HG03460 (cell line): ENCODE results near the gene ANKRD11.
A peak's percentile ranks its signal among the peaks of the same experiment; 100 is the strongest.
"Not testable (repeated sequence)": the region's sequence is repeated elsewhere in the genome, so short reads cannot be mapped to it uniquely, and the experiment has no call there.

ENCODE experiments used
- ATAC-seq: cut with Tn5 transposase; IDR thresholded peaks from one replicate; pipeline ENCODE4 v1.9.1; 2021; ENCODE audit not compliant: unreplicated experiment

The ANKRD11 gene

DNA sequence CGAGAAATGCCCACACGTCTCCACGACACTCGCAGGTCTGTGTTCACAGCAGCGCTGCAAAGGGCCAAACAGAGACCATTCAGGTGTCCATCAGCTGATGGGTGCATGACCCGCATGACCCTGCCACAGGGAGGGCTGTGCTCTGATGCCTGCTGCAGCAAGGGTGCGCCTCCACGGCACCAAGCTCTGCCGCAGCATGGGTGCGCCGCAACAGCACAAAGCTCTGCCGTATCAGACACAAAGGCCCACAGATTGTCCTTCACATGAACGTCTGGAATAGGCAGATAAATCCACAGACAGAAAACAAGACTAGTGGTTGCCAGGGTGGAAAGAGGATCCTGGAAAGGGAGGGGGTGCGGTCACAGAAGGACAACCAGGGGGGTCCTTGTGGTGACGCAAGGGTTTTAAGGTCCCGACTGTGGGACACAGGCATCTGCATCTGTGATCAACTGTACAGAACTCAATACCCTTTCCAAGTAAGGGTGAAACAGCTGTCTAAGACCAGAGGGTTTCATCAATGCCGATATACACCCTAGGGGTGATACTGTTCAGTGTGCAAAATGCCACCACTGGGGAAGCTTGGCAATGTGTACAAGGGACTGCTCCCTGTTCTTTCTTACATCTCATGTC is 121.0 kb downstream of the ANKRD11 start:
- no peak for ATAC-seq

DNA sequence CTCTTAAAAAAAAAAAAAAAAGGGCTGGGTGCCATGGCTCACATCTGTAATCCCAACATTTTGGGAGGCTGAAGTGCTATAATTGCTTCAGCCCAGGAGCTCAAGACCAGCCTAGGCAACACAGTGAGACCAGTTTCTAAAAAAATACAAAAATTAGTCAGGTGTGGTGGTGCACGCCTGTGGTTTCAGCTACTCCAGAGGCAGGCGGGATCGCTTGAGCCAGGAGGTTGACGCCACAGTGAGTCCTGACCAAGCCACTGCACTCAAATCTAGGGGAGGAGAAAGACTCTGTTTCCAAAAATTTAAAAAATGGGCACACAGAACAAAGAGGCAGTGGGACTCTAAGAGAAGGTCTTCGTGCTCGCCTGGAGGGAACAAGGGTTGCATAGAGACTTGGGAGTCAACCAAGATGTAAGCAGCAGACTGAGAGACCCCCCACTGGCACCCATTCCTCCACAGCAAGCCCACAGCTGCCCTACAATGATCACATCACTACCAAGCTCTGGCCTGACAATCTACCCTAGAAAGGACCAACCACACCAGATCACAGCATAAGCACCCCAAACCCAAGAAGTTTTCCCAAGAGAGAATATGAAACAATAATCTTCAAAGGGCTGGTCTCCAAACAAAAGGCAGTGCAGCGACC is 121.6 kb downstream of the ANKRD11 start:
- no peak for ATAC-seq

DNA sequence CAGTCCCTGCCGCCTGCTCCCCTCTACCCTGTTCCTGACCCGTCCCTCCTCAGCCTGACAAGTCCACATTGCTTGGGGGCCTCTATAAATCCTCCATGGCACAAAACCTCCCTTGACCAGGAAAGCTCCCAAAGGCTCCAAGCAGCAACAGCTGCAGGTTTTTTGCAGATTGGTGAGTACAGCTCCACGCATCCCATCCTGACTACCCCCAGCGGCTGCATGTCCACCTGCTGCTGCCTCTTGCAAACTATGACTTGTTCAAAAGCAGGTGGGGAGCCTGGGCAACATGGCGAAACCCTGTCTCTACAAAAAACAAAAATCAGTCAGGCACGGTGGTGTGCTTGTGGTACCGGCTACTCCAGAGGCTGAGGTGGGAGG is 122.8 kb downstream of the ANKRD11 start:
- ATAC-seq, result no peak

DNA sequence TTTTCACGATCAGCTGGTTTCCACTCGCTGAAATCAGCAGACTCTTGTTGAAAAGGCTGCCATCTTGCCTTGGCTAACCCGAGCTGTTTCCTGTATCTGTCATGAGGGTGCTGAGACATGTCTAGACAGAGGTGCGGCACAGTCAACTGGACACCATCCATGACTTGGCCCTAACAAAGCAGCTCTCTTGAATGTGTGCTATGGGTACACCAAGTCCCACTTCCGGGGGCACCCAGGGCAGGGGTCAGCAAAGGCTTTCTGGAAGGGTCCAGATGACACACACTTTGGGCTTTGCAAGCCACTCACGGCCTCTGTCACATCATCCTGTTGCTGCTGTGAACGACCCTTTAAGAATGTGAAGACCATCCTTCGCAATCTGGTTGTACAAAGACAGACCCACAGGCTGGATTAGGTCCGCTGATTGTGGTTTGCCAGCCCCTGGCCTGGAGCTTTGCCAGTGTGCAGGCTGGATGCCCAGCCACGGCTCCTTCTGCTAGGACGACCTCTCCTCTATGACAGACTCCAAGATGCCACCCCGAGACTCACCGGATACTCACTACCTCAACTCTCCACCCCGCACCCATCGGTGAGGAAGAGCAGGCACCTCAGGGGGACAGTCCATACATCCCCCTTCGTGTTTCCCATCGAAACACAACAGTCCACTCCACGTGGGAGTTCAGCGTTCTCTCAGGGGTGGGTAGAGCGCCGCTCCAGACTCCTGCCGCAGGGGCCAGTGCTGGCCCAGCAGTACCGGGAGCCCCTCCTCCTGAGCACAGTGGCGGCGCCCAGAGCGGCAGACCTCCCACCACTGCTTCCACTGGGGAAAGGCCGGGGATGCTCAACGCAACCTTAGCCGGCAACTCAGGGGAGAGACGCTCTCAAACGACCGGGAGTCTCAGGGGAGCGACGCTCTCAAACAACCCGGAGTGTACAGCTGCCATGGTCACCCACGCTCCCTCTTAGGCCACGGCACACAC is 123.5 kb downstream of the ANKRD11 start:
- ATAC-seq, result no peak

DNA sequence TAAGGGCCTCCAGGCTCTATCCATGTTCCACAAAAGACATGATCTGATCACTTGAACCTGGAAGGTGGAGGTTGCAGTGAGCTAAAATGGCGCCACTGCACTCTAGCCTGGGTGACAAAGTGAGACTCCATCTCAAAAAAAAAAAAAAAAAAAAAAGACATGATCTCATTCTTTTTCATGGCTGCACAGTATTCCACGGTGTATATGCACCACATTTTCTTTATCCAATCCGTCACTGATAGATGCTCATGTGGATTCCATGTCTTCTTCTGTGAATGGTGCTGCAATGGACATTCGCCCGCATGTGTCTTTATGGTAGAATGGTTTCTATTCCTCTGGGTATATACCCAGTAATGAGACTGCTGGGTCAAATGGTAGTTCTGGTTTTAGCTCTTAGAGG is 124.4 kb downstream of the ANKRD11 start:
- no peak for ATAC-seq

DNA sequence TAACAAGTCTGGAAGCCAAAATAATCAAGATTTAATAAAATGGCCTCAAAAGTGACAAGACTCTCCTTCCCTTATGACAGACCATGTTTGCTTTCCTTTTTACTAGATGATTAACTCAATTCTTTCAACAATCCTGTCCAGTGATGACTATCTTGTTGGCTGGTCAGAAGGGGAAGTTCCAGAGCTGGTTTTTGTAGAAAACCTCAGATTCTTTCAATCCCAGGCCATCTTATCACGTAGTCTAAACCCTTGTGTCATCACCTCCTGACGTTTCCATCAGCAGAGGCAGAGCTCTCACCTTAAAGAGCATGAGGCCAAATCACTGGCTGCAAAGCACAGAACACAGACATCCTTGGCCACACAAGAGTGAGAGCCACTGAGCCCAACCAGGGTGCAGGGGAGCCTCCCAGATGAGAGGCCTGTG is 125.3 kb downstream of the ANKRD11 start:
- no peak for ATAC-seq

DNA sequence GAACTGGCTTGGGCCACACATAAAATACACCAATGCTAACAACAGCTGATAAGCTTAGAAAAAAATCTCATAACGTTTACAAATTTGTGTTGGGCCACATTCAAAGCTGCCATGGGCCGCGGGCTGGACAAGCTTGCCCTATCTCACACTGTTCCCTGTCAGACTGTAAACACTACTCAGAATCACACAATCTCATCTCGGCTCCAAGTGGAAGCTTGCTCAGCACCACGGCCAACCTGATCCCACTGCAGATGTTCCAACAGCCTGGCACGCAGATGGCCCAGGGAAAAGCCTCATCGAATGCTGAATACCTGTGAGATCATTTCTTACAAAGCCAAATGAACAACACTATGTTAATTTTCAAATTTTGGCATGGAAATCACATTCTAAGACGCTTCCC is 125.8 kb downstream of the ANKRD11 start:
- no peak for ATAC-seq

DNA sequence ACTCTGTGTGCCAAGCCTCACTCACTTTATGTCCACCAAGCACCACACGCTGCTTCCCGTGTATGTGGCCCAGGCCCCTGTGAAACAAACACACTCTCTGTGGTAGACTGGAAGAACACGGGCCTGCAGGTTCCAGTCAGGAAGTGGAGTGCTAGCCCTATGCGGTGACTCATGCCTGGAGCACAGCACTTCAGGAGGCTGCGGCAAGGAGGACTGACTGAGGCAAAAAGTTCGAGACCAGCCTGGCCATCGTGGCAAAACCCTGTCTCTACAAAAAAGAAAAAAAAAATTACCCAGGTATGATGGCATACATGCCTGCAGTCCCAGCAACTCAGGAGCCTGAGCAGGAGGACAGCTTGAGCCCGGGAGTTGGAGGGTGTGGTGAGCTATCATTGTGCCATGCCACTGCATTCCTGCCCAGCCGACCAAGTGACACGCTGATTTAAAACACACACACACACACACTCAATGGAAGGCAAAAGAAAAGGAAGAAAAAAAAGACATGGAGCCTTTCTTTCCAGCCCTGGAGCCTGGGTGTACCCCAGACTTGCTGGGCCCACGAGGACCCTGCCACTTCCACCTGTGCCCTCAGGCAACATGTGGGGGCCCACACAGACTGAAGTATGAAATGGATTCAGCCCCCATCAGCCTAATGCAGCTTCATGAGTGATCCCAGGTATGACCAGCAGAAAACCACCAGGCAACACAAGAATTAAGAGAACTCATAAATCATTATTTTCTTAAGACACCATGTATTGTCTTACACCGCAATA is 126.6 kb downstream of the ANKRD11 start:
- ATAC-seq, result no peak

DNA sequence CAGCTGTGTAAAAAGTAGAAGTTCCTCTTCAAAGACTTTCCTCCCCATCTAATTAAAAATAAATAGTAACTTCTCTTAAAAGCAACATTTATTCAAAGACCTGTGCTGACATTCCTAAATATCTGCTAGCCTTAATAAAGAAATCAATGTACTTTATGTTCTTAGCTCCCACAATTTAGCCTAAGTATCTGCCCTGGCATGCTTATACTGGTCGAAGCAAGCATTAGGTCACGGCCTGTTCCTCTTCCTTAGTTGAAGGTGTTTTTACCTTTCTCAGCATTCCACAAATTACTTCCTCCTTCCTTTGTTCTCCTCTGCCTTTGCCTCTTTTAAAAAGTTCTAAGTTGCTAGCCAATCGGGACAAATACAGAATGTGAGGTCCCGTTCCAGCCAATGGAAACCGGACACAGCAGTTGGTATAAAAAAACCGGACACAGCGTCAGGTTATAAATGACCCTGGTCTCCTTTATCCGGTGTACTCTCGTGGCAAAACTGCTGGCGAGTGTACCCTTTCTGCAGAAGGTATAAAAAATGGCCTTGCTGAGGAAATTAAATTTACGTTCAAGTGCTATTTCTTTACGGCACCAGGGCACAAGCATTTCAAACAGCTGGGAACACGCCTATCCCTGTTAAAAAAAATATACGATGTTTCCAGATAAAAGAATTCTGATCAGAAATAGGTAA is 127.7 kb downstream of the ANKRD11 start:
- ATAC-seq, result not testable (repeated sequence)

DNA sequence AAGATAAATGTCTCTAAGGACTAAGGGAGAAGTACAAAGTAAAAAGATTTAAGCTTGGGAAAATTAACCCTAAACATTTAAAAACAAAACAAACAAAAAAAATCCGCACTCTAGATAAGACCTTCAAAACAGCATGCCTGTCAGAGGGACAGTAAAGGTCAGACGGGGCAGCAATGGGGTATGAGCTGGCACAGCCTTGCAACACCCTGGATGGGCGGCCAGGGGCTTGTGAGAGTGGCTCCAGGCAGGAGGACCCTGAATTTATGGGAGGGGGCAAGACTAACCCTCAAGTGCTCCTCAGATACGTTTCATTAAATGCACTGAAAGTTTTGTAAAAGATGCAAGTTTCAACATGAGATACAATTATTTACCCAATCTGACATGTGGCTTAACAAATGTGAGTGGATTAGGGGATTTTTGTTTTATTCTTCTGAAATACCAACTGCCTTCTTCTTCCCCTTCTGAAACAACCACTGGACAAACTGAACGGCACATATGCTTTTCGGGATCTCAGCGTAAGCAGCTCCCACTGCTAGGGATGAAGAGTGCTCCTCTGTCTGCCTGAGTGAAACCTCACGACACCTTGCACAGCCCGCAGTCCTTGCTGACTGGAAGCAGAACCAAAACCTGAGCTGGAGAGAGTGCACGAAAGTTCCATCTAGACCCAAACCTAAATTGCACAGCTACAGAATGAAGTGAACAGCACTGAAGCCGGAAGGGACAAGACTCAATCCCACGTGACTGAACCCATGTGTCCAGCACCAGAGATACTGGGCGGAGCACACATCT is 128.4 kb downstream of the ANKRD11 start:
- ATAC-seq, result peak; percentile 54

DNA sequence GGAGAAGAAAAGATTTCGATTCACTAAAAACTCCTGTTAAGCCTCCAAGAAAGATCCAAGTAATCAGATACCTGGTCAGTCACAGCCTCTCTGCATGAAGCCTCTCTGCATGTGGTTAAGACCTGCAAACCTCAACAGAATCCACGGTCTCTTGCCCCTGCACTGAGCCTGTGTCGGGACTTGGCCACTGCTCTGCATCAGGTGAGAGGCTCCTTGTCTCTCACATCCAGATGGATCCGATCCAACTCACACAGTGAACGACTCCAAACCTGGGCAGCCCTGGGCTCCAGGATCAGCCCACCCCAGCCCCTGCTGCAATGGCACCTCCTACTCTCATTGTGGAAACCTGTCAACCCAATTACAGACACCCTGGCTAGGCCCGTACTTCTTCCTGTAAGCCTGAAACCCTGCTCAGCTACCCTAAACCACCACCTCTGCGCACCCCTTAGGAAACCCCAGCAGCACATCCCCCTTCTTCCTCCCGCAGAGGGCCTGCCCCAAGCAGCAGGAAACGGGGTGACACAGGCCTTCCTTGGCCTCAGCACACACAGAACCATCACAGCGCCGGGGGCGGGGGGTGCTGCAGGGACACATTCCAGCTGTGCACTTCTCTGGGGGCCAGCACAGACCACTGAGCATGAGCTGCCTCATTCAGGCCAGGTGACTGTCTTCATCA is 129.5 kb downstream of the ANKRD11 start:
- peak; percentile 58 for ATAC-seq

DNA sequence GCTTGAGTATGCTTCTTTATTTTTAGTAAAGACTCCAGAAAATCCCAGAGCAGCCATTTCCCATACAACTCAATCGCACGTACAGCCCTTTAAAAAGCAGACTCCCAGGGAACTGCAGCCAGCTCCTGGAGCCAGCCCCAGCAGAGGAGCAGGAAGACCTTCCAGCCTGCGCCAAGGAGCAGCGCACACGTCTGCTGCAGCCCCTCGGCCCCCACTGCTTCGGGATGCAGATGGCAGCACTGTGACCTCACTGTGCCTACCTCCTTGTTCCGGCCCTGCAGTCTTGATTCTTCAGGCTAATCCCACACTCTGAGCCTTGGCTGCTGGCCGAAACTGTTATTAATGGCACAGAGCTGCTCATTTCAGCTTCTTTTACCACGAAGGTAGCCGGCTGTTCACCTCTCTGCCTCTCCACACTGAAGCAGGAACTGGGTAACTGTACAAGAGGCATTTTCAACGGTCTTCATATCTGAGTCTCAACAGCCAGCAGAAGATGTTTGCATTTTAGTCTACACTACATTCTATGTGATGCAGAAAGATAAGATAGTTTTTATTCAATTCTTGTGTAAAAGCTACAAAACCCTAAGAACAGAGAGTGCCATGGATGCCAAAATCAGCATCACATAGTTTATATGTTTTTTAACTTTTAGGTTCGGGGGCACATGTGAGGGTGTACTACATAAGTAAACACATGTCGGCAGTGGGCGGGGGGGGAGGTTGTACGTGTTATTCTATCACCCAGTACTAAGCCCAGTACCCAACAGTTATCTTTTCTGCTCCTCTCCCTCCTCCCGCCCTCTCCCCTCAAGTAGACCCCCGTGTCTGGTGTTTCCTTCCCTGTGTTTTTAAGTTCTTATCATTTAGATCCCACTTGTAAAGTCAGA is 130.9 kb downstream of the ANKRD11 start:
- no peak for ATAC-seq

DNA sequence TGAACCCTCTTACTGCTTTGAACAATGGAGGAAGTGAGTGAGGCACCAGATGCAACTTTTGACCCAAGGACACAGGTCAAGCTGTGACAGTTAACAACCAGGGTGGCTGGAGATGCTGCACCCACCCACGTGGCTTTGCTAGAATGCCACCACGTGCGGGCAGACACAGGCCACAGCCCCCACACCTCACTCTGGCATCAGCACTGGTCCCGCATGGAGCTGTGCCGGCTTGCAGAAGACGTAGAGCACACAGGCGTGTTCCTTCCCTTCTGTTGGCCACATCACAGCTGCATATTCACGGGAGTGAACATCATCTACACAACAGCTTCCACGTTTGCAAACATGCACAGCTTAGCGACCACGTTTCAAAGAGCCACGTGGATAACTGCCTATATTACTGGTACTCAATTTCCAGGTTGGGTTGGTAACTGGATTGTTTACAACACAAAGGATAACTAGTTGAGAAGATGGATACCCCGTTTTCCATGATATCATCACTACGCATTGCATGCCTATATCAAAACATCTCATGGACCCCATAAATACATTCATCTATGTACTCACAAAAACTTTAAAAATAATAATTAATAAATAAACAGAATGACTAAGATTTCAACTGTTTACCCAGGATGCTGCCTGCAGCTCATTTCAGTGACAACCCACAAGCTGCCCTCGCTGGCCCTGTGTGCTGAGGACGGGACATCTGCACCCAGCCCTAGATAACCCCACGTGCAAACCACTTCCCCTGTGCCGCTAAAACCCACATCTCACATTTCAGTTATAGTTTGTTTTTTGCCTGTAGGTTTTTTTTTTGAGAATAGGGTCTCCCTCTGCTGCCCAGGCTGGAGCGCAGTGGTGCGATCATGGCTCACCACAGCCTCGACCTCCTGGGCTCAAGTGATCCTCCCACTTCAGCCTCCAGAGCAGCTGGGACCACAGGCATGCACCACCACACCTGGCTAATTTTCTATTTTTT is 132.0 kb downstream of the ANKRD11 start:
- ATAC-seq, result no peak

DNA sequence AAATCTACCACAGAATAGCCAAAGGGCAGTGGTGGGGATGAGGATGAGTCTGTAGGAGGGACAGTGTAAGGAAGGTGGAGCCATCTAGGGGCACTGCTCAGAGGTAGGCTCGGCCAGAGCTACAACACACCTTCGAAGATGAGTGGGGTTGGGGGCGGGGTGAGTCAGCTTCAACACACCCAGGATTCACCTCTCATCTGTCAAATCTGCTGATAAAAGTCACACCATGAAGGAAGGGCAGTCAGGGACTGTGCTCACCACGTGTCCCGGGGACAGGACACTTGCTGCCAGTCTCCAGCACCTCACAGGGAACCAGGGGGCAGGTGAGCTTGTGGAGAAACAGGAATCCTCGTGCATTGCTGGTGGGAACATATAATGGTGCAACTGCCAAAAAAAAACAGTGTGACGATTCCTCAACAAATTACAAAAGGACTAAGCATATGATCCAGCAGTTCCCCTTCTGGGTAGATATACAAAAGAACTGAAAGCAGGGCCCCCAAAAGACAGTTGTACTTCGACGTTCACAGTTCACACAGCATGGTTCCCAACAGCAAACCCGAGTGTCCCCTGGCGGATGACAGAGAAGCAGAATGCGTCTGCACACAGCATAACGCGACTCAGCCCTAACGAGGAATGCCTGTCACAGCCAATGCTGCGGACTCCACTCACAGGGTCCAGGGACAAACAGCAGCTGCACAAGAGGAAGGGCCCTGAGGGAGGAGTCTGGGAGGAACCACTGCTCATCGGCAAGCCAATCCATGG is 133.1 kb downstream of the ANKRD11 start:
- no peak for ATAC-seq

DNA sequence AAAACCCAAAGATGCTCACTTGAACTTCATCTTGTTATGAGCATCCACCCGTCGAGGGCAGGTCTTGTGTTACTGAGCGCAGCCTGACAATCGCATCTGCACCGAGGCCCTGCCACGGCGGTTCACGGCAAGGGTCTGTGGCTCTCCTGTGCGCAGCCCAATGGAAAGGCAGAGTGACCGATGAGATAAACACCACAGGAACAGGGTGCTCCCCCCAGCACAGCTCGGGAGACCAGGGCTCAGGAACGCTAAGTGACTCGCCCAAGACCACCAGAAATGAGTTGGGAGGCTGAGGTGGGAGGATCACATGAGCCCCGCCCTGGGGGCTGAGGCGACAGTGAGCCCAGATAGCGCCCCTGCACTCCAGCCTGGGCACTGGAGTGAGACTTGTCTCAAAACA is 134.7 kb downstream of the ANKRD11 start:
- ATAC-seq, result no peak

DNA sequence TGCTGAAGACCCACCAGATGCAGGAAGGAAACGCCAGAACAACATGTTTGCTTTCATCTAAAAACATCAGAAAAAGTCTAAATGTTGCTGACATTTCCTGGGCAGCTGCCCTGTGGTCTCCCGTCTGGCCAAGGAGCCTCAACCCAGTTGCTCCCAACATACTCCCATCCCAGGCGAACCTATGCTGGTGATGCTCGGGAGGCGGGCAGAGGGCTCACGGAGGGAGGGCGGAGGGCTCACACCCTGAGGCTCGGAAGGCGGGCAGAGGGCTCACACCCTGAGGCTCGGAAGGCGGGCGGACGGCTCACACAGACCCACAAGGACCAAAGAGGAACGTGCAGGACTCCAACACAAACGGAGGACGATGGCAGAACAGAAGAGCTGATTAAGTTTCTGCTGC is 135.4 kb downstream of the ANKRD11 start:
- no peak for ATAC-seq
